Measurements from ENCODE around the gene PCDH9.

- TF ChIP-seq ZNF274 (IDR thresholded peaks at IDR 0.05; ENCODE audit: low read depth, low read length) (no peak), YY1 (IDR thresholded peaks at IDR 0.05; ENCODE audit: insufficient read depth, insufficient read length) (no peak), SUZ12 (IDR thresholded peaks at IDR 0.05; ENCODE audit: extremely low read depth, insufficient read depth, insufficient read length) (no peak)
Observed at GRCh38 chr13:66627512-66627911, 602.6 kb downstream of the PCDH9 start.

Data from NT2/D1 (cell line).